ENCODE results near the gene PSAP.

Gene PSAP

GRCh38 chr10:71814922-71815411, 36.1 kb downstream of the PSAP start:
- Mint-ChIP-seq H3K4me3 (no peak overlapping the region), H3K4me1 (peaks cover 30% of the 10 kb centered on the region), H3K27me3 (ENCODE audit: low read depth, poor library complexity) (no peaks in the 10 kb centered on the region), H3K27ac (no peak overlapping the region), H3K9me3 (no peaks in the 10 kb centered on the region), H3K36me3 (ENCODE audit: low read depth) (peaks cover 46% of the 10 kb centered on the region)
- no peak for TF ChIP-seq CTCF (IDR thresholded peaks at IDR 0.05)
- no peak for DNase-seq

GRCh38 chr10:71812913-71813590, 38.0 kb downstream of the PSAP start:
- Mint-ChIP-seq H3K4me3 (no peak overlapping the region), H3K27ac (peak overlapping the region; percentile 75), H3K27me3 (ENCODE audit: low read depth, poor library complexity) (peaks cover 3% of the 10 kb centered on the region), H3K36me3 (ENCODE audit: low read depth) (peaks cover 30% of the 10 kb centered on the region), H3K9me3 (no peaks in the 10 kb centered on the region), H3K4me1 (peaks cover 30% of the 10 kb centered on the region)
- DNase-seq, result no peak
- no peak for TF ChIP-seq CTCF (IDR thresholded peaks at IDR 0.05)

- peaks cover 30% of the 10 kb centered on the region for H3K4me1 Mint-ChIP-seq
- no peak overlapping the region for H3K27ac Mint-ChIP-seq
- peak; percentile 65 for TF ChIP-seq CTCF (IDR thresholded peaks at IDR 0.05)
- H3K36me3 Mint-ChIP-seq (ENCODE audit: low read depth), result peaks cover 25% of the 10 kb centered on the region
- H3K4me3 Mint-ChIP-seq, result no peak overlapping the region
- H3K9me3 Mint-ChIP-seq, result no peaks in the 10 kb centered on the region
- peaks cover 6% of the 10 kb centered on the region for H3K27me3 Mint-ChIP-seq (ENCODE audit: low read depth, poor library complexity)
- peak; percentile 75 for DNase-seq
These were observed 38.8 kb downstream of the PSAP start for GRCh38 chr10:71812016-71812912.

GRCh38 chr10:71811351-71811750, 39.7 kb downstream of the PSAP start:
- H3K4me3 Mint-ChIP-seq, result no peak overlapping the region
- peaks cover 16% of the 10 kb centered on the region for H3K36me3 Mint-ChIP-seq (ENCODE audit: low read depth)
- no peak for DNase-seq
- no peak overlapping the region for H3K27ac Mint-ChIP-seq
- H3K27me3 Mint-ChIP-seq (ENCODE audit: low read depth, poor library complexity), result peaks cover 15% of the 10 kb centered on the region
- H3K4me1 Mint-ChIP-seq, result peaks cover 30% of the 10 kb centered on the region
- no peak for TF ChIP-seq CTCF (IDR thresholded peaks at IDR 0.05)
- H3K9me3 Mint-ChIP-seq, result no peaks in the 10 kb centered on the region

GRCh38 chr10:71810048-71810750, 40.9 kb downstream of the PSAP start:
- no peak overlapping the region for H3K27ac Mint-ChIP-seq
- H3K4me1 Mint-ChIP-seq, result peaks cover 27% of the 10 kb centered on the region
- H3K4me3 Mint-ChIP-seq, result no peak overlapping the region
- no peak for TF ChIP-seq CTCF (IDR thresholded peaks at IDR 0.05)
- DNase-seq, result no peak
- H3K36me3 Mint-ChIP-seq (ENCODE audit: low read depth), result peaks cover 6% of the 10 kb centered on the region
- H3K9me3 Mint-ChIP-seq, result no peaks in the 10 kb centered on the region
- H3K27me3 Mint-ChIP-seq (ENCODE audit: low read depth, poor library complexity), result peaks cover 26% of the 10 kb centered on the region
